Measurements from ENCODE around the gene PTPRB.

The PTPRB gene

DNA sequence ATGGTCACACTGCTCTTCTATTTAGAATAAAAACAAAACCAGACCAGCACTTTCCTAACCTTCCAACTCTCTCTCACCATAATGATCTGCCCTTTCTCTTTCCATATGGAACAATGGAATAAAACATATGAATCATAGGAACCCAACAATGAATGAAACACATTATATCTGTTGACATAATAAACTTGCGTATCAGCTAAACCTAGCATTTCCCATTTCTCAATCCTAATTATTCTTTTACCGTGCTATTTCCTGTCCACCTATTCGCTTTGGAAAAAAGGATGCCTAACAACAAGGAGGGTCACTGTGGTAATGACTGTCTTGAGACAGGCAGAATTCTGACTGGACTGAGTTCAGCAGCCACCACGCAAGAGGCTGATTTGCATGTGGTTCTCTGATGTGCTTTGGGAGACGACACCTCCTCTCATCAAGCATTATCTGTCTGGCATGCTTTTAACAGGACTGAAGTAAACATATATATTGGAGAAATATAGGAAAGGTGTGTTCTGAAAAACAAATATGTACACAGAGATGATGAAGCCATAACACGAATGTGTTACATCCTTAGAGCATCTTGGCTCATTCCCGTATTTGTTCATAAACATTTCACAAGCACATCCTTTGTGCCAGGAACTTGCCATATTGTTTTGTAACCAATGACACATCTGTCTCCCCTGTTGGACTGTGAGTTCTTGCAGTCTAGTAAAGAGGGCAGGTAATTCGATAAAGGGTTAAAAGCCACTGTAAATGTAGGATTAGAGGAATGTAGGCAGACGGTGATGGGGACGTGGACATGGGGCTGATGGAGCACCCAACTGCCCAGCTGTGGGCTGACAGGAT lies 87.7 kb downstream of the PTPRB start:
- no peak overlapping the region for H3K4me3 ChIP-seq (ENCODE audit: low read depth, low read length)
- no peak for DNase-seq (ENCODE audit: low read depth)
- TF ChIP-seq, protein P1, sequence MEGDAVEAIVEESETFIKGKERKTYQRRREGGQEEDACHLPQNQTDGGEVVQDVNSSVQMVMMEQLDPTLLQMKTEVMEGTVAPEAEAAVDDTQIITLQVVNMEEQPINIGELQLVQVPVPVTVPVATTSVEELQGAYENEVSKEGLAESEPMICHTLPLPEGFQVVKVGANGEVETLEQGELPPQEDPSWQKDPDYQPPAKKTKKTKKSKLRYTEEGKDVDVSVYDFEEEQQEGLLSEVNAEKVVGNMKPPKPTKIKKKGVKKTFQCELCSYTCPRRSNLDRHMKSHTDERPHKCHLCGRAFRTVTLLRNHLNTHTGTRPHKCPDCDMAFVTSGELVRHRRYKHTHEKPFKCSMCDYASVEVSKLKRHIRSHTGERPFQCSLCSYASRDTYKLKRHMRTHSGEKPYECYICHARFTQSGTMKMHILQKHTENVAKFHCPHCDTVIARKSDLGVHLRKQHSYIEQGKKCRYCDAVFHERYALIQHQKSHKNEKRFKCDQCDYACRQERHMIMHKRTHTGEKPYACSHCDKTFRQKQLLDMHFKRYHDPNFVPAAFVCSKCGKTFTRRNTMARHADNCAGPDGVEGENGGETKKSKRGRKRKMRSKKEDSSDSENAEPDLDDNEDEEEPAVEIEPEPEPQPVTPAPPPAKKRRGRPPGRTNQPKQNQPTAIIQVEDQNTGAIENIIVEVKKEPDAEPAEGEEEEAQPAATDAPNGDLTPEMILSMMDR (IDR thresholded peaks at IDR 0.05; ENCODE audit: low read depth, low read length), result no peak
- TF ChIP-seq MAX (IDR thresholded peaks at IDR 0.05; ENCODE audit: low read depth, low read length) (no peak), MYC (IDR thresholded peaks at IDR 0.05; ENCODE audit: low read depth, low read length) (no peak), POLR2A (IDR thresholded peaks at IDR 0.05; ENCODE audit: extremely low read depth, insufficient read length) (no peak)

DNA sequence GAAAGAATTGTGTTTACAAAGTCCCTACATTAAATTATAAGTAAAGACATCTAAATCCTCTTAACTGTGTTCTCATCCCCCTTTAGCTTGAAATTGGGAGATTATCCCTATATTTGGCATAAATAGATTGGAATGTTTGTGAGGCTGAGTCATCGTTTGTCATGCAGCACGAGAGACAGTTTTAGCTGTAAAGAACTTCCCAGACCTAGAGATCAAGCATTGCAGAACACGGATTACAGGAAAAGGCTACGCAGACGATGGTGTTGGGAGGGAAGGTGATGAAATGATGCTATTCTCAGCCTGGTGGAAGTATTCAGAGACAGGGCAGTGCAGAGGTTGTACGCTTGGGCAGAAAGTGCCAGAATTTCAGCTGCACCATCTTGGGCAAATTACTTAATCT lies 93.8 kb downstream of the PTPRB start:
- DNase-seq (ENCODE audit: low read depth), result no peak
- TF ChIP-seq POLR2A (IDR thresholded peaks at IDR 0.05; ENCODE audit: extremely low read depth, insufficient read length), result no peak
- no peak for TF ChIP-seq MAX (IDR thresholded peaks at IDR 0.05; ENCODE audit: low read depth, low read length)
- H3K4me3 ChIP-seq (ENCODE audit: low read depth, low read length), result no peak overlapping the region

DNA sequence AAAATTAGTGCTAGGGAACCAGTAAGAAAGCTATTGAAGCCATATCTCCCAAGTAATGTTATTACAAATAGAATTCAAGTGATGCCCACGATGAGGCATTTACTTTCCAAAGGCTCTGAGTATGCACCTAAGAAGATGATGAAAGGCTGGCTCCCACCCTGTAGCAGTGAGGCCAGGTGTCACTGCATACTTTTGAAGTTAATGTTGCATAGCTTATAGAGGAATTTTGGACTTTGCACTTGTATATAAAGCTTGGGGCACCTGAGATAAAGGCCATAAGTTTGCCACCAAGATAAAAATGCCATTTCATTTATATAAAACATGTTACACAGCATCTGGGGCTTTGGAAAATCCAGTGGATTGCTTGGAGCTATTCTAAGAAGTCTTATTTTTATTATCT lies 96.2 kb downstream of the PTPRB start:
- TF ChIP-seq MAX (IDR thresholded peaks at IDR 0.05; ENCODE audit: low read depth, low read length) (no peak), MYC (IDR thresholded peaks at IDR 0.05; ENCODE audit: low read depth, low read length) (no peak), POLR2A (IDR thresholded peaks at IDR 0.05; ENCODE audit: extremely low read depth, insufficient read length) (no peak)
- TF ChIP-seq, protein P1 (IDR thresholded peaks at IDR 0.05; ENCODE audit: low read depth, low read length), result no peak
- no peak for DNase-seq (ENCODE audit: low read depth)
- H3K4me3 ChIP-seq (ENCODE audit: low read depth, low read length), result no peak overlapping the region

DNA sequence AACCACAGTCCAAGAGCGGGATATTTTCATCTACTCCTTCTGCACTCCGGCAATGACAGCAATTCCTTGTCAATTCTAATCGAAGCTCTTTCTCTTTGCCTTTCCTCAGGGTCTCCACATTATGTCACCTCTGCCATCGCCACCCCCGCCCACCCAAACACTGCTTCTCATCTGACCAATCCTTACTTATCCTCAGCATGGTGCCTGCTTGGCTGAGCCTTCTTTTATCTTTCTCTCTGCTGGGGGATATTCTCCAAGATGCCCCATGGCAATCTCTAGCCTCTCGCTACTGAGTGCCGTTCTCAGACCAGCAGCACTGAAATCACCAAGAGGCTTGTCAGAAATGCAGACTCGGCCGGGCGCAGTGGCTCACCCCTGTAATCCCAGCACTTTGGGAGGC lies 100.6 kb downstream of the PTPRB start:
- no peak overlapping the region for H3K4me3 ChIP-seq (ENCODE audit: low read depth, low read length)
- TF ChIP-seq POLR2A (IDR thresholded peaks at IDR 0.05; ENCODE audit: extremely low read depth, insufficient read length) (no peak), MYC (IDR thresholded peaks at IDR 0.05; ENCODE audit: low read depth, low read length) (no peak), MAX (IDR thresholded peaks at IDR 0.05; ENCODE audit: low read depth, low read length) (no peak)
- TF ChIP-seq, protein P1 (IDR thresholded peaks at IDR 0.05; ENCODE audit: low read depth, low read length), result no peak
- DNase-seq (ENCODE audit: low read depth), result no peak

GRCh38 chr12:70535896-70536374 lies 101.3 kb downstream of the PTPRB start:
- DNase-seq (ENCODE audit: low read depth), result no peak
- no peak overlapping the region for H3K4me3 ChIP-seq (ENCODE audit: low read depth, low read length)
- TF ChIP-seq, protein P1 (IDR thresholded peaks at IDR 0.05; ENCODE audit: low read depth, low read length), result no peak
- no peak for TF ChIP-seq MAX (IDR thresholded peaks at IDR 0.05; ENCODE audit: low read depth, low read length)
- TF ChIP-seq MYC (IDR thresholded peaks at IDR 0.05; ENCODE audit: low read depth, low read length), result no peak
- no peak for TF ChIP-seq POLR2A (IDR thresholded peaks at IDR 0.05; ENCODE audit: extremely low read depth, insufficient read length)

- no peak for TF ChIP-seq POLR2A (IDR thresholded peaks at IDR 0.05; ENCODE audit: extremely low read depth, insufficient read length)
- no peak for TF ChIP-seq MYC (IDR thresholded peaks at IDR 0.05; ENCODE audit: low read depth, low read length)
- TF ChIP-seq, protein P1 (IDR thresholded peaks at IDR 0.05; ENCODE audit: low read depth, low read length), result no peak
- no peak for TF ChIP-seq MAX (IDR thresholded peaks at IDR 0.05; ENCODE audit: low read depth, low read length)
- H3K4me3 ChIP-seq (ENCODE audit: low read depth, low read length), result no peak overlapping the region
- peak; percentile 8 for DNase-seq (ENCODE audit: low read depth)
These were observed 102.8 kb downstream of the PTPRB start for GRCh38 chr12:70534466-70534865.
